Right lung (tissue), 5 donors: ENCODE data around the gene FAM43A. TPM values are rescaled to one million over a fixed set of nuclear protein-coding genes. Genes with fewer than 3 reads are reported as not detected.

ENCODE experiments used
- DNase-seq, 2 donors: peaks; one replicate each; pipeline ENCODE4 v3.0.0-alpha.2; 2013
- polyA plus RNA-seq, 5 donors: library from polyadenylated mRNA; unstranded; fragments of 120-200 nt; gene quantifications; one replicate each; pipeline versions ENCODE4 v1.2.1 to v1.2.3, GENCODE V29; 2013; ENCODE audit warnings: inconsistent platforms in 1 of 5, low replicate concordance in 1 of 5; ENCODE audit not compliant: insufficient read length in 5 of 5, insufficient read depth in 1 of 5

FAM43A gene
- polyA plus RNA-seq, 5 donors: 13.9 to 24.6 (median 18.9) TPM

DNA sequence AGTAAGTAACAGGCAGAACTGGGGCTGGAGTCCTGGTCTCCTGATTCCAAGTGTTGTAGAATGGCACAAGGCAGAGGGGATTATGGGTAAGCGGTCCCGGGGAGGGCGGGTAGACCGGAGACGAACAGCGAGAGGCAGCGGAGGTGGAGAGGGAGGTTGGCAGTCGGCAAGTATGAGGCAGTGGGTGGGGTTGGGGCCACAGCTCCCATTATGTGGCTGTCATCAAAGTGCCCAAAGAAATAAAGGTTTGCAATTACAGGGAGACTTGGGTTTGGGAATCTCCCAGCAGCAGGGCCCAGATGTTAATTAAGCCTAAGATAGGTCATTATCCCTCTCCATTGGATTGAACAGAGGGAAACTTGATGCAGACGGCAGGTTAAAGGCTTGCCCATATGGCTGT lies 16.9 kb downstream of the FAM43A start:
- DNase-seq: no peak

DNA sequence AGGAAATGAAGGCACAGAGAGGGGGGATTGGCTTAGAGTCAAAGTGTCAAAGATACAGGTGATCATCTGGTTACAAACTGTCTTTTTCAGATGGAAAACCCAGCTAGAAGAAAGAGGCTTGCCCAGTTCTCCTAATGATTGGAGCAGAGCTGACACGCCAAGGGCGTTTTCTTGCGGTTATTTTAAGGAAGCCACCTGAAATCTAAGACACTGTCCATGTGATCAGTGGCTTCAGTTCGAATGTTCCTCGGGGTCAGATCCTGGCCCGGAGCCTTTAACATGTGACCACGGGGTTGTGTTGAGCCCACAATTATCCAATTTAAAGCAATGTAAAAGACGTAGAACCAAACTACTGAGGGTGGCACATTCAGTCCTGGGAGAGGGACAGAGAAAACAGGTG lies 19.5 kb downstream of the FAM43A start:
- DNase-seq: no peak

DNA sequence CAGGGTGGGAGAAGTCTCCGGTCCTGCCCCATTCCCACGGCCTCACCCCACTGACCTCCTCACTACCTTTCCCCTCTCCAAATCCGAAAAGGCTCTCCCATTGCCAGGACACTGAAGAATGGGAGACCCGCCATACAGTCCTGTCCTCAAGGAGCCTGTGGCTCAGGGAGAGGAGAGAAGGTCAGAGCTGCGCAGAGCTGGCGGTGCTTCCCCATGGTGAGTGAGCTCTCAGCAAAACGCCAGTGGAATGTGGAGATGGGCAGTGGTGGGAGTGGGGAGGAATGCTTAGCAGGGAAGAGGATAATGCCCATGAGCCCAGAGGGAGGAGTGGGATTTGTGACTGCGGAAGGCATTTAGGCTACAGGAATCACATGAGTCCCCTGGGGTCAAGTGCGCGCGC lies 20.1 kb downstream of the FAM43A start:
- no peak for DNase-seq

DNA sequence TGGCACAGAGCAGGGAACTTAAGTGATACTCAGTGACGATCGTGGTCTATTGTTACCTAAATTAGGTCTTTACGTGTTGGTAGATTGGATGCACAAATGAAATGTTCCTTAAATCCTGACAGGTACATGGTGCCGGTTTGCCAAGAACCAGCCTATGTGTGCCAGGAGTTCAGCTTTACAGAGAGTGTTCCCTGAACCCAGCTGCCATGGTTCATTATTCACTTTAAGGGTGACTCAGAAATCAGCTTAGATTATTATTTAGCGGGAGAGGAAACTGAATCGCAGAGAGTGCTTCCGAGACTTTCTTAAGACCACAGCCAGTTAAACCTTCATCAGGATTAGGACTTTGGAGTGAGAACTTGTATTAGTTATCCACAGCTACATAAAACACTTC lies 21.5 kb downstream of the FAM43A start:
- no peak for DNase-seq

DNA sequence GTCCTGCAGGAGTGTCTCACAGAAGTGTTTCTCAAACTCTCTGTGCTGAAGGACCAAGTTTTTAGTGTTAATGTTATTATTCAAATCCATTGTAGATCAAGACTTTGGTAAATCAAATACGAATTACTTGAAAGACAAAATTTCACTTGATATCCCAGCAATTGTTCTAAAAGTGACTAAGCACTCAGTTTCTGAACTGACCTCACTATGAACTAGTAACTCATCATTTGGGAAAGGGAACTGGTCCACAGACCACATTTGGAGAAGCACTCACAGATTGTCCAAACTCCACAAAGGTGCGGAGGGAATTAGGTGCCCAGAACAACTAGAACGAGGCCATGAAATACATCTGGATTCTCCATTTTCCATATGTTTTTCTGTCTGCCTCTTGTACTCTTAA lies 25.6 kb downstream of the FAM43A start:
- no peak for DNase-seq

DNA sequence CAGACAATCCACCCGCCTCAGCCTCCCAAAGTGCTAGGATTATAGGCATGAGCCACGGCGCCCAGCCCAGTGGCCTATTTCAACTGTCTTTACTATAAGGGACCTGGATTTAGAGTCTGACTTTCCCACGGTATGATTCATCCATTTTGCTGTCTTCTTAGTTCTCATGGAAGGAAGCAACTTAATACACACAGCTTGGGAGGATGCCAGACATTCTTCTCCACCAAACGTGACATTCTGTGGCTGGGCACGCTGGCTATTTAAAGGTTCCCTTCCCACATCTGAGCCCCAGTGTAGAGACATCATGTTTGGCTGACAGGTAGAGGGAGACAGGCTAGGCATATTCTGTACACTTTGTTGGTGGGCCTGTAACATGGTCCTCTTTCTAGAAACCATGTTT lies 26.2 kb downstream of the FAM43A start:
- DNase-seq: no peak

DNA sequence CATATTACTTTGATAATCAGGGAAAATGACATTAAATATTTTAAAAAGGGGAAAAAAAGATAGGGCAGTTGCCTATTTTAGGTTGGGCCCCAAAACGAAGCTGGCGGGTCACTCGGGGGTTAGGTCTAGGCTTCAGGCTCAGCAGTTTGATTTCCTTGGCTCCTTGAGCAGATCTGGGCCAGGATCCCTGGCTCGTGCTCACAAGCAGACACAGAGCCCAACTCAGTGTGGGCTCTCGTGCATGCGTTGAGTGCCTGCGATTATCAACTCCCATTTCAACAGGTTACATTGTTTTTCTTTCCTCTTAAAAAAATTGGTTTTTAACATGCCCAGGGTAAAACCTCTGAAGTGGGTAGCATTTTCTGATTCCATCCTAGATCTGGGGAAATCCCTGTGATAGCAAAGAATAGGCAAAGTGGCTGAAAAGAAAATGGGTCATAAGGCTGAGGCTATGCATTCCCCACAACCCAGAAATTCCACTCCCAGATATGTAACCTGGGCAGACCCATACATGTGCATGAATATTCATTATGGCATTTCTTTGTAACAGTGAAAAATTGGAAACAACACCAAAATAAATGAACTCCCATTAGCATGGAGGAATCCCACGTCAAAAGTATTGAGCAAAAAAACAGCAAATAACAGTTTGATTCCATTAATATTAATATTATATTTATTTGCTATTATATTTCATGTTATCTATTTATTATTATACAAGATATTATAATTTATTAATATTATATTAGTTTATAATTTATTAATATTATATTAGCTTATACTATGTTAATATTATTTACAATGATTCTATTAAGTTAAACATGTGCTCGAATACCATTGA lies 27.8 kb downstream of the FAM43A start:
- DNase-seq: no peak

DNA sequence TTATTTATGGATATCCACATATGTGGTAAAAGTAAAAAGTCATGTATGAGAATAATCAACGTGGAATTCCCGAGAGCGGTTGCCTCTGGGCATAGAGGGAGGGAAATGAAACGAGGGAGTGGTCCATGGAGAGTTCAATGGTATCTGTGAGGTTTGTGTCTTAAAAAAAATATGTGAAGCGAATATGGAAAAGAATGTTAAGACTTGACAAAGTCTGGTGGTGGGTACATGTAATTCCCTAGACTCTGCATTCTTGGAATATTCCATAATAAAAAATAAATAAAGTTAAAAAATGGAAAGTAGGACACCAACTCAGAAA lies 28.4 kb downstream of the FAM43A start:
- DNase-seq: no peak

DNA sequence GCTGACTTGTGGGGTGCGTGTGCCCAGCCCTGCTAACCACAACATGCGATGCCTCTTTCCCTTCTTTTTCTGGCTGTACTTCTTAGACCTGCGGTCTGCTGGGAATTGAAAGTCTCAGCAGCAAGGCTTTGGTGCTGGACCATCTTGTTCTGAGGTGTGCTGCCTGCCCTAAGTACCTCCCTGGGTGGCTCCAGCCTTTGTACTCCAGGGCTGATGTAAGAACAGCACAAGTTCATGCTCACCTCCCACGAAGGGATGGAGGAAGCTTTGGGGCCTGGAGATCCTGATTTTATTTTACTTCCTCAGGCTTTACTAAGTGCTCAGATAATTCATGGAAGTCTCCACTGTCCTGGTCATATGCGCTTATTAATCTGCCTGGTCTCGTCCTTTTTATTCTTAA lies 28.9 kb downstream of the FAM43A start:
- no peak for DNase-seq

DNA sequence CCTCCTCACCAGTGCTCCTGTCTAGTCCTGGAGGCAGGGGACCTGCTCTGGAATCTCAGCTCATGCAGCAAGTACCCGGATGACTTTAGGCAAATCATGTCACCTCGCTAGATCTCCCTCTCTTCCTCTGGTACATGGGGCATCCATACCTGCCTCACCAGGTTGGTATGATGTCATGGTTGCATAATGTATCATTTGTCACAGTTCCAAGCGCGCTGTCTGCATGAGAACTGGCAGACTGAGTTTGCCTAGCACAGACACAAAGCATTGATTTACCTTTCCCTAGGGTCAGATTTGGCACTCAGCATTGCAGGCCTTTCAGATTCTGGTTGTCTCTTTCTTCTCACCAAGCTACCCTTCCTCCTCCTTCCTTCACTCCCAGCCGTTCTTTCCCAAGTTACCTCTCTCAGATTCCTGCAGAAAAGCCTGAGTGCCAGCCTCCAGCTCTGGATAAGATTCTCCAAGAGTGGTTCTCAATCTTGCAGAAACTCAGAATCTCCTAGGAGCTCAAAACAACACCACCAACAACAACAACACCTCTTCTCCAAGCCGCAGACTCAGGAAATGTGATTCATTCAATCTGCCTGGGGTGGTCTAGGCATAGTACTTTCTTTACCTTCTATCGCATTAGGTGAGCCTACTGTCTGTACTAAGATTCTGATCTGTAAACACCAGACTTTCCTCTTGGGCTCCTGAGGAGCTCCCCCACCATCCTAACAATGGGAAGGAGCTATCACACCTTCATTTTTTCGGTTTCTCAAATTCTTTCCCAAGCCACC lies 29.5 kb downstream of the FAM43A start:
- no peak for DNase-seq

DNA sequence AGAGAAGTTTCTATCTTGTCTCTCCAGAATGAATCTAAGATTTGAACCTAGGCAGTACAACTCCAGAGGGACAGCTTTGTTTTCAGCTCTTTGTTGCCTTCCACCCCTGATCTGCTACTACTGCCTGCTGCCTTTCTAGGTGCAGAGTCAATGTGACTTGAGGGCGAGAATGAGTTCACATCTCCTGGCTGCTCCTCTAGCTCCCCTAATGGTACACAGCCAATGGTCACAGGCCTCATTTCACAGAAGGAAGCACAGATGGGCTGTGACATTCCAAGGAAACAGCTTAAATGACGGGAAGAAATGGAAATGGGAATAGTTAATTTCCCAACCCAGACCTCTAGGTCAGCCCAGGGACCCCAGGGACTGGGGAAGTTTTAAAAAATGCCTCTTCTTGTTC lies 32.4 kb downstream of the FAM43A start:
- DNase-seq: no peak

DNA sequence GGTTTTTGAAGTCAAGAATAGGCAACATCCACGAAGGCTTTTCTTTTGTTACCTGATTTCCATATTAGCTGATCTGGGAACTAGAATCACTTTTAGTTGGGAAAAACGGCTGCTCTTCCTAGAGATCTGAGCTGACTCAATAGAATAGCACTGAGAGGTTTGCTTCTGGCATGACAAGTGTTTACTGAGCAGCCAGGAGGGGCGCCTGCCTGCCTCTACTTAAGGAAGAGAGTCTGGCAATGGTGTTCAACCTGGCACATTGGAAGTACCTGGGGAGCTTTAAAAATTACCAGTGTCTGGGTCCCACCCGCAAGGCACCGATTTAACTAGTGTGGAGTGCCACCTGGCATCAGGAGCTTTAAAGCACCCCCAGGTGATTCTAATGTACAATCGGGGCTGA lies 34.4 kb downstream of the FAM43A start:
- no peak for DNase-seq

DNA sequence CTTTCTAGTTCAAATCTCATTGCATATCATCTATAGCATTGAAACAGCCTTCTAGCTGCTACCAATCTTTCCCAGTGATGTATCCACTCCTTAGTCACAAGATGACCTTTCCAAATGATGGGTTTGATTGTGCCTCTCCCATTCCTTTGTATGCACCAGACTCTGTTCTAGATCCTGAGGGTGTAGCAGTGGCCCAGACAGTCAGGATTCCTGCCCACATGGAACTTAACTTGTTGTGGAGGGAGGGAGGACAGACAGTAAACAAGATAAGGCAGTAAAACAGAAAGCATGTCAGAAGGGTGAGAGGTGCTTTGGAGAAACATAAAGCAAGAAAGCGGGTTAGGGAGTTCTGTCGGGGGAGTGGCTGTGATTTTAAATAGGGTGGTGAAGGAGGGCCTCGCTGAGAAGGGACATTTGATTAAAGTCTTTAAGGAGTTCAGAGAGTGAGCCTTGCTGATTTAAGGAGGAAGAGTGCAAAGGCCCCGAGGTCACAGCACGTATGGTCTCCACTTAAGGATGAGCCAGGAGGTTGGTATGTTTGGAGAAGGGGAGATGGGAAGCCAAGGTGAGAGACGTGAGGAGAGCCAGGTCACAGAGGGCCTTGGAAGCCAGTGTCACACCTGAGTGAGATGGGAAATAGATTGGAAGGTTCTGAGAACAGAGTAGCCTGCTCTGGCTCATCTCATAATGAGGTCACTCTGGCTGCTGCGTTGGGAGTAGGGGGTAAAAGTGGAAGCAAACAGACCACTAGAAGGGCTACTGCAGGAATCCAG lies 38.3 kb downstream of the FAM43A start:
- DNase-seq: no peak

DNA sequence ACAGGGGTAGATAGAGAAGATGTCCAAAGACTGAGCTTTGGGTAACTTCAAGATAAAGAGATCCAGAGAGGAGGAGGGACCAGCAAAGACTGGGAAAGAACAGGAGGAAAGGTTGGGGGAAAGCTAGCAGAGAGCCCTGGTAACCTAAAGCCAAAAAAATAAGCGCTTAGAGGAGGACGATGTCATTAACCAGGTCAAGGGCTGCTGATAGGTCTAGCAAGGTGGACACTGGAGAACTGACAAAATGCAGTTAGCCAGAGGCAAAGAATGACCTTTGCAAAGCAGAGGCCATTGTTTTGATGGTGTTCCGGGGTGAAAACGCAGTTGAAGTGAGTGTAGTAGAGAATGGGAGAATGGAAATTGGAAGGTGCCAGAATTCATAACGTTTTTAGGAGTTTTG lies 39.7 kb downstream of the FAM43A start:
- DNase-seq: no peak

DNA sequence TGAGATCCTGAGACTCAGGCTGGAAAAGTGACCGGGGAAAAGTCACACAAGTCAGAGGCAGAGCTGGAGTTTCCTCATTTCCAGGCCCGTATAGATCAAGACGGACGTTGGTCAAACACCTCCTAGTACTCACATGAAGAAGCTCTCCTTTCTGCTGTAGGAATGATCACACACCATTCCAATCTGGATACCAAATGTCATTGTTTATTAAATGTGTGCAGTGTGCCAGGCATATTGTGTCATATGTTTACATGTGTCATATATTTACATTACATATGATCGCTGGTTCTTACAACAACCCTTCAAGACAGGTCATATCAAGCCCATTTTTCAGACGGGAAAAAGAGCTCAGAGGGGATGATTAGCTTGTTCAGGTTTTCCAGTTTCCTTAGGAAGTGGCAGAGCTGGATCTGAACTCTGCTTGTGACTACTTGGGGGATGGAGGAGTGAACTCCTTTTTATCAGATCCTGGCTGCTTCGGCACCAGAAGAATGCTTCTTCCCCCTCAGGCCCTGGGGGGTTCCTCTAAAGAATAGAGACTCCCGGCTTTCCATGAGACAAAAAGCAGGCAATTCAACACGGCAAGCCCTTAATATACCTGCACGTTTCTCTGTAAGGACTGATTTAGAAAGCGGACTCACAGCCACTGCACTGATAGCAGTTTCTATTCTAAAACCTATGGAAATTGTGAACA lies 41.9 kb downstream of the FAM43A start:
- no peak for DNase-seq

DNA sequence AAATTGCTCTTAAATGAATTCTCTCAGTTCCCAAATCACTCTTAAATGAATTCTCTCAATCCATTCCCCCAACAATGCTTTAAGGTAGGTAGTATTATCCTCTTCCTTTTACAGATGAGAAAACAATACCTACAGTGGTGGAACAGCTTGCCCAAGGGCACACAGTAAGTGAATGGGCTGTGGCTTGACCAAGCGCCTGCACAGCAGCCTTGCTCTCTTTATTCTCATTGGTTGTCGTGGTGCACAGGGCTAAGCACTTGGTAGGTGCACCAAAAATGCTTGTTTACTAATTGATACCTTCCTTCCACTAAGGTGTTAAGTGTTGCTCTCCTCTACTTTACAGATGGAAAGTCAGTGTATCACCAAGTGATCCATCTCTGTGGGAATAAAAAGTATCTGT lies 43.3 kb downstream of the FAM43A start:
- DNase-seq: no peak

DNA sequence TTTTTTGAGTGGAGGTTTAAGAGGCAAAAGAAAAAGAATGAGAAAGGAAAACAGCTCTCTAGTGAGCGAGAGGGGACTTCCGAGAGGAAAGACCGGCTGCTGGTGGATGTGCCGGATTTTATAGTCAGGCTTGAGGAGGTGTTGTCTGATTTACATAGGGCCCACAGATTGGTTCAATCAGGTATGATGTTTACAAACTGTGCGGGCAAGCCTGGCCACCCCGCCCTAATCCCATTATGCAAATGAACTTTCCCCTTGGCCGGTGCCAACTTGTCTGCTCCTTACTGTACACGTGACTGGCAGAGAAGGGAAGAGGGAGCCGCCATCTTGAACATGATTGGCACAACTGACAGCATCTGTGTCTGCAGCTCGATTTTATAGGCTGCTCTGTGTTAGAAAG lies 44.7 kb downstream of the FAM43A start:
- peak in 1 of 2 donors; percentile 27 for DNase-seq

DNA sequence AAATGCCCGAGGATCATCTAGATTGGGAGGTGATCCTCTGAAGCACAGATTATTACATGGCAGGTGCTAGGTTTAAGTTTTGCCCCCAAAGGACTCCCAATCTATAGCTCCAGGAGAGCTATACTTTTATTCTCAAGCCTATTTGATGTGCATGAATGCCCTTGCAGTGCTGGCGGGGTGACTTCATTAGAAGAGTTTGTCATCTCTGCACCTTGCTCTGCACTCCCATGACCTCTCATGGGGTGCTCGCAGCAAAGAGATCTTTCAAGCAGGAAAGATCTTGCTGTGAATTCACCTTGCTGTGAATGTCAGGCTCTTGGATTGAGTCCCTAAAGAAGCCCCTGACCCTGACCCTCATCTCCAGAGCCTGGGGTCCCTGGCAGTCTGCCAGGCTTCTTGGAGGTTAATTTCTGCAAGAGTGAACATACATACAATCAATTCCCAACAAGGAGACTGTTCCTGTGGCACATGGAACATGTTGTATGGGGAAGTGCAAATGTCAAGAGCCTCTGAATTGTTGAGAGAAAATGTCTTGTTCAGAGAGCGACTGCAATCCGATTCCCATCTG lies 45.9 kb downstream of the FAM43A start:
- DNase-seq: no peak

DNA sequence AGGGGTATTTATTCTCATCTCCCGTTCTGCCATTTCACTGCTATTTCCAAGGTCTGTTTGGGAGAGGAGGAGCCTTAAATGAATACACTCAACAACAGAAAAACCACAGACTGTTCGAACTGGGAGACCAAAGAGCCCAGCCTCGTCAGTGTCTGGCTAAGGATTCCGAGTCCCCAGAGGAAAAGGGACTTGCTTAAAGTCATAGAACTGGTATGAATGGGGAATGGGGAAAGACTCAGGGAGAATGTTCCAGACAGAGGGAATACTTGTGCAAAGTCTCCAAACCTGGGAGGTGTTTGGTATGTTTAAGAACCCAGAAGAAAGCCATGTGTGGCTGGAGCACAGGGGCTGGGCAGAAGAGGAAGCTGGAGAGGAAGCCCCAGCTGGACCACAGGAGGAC lies 46.9 kb downstream of the FAM43A start:
- DNase-seq: no peak

DNA sequence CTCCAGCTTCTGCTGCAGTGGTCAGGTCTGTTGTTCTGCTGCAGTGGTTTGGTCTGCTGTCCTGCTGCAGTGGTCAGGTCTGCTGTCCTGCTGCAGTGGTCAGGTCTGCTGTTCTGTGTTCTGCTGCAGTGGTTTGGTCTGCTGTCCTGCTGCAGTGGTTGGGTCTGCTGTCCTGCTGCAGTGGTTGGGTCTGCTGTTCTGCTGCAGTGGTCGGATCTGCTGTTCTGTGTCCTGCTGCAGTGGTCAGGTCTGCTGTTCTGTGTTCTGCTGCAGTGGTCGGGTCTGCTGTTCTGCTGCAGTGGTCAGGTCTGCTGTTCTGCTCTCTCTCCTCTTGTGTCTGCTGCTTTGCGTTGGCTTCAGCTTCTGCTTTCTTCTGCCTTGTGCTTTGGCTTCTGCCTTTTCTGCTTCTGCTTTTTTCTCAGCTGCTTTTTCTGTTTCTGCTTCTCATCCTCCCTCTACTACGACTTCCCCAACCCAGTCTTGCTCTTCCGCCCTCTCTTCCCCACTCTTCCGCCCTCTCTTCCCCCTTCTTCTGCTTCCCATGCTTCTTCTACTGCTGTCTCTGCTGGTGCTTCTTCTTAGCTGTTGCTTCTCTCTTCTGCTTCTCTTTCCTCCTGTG lies 50.7 kb downstream of the FAM43A start:
- DNase-seq: no peak

DNA sequence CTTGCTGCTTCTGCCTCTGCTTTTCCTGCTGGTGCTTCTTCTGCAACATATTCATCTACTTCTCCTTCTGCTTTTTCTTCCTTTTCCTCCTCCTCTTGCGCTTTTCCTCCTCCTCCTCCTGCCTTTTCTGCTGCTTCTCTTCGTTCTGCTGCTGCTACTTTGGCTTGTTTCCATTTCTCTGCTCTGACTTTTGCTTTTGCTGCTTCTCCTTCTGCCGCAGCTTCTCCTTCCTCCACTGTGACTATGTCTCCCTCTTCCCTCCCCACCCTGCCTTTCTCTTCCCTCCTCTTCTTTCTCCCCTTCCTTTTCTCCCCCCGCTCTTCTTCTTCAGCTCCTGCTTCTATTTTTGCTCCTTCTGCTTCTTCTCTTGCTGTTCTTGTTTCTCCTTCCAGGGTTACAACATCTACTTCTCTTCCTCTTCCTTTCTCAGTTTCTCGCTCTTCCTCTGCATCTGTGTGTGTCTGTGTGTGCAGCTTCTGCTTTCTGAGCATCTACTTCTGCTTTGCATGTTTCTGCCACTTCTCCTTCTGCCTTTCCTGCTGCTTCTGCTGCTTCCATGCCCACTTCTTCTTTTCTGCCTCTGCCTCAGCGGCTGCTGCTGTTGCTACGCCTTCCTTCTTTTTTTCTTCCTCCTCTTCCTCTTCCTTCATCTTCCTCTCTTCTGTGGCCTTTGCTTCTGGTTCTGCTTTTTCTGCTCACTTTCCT lies 51.4 kb downstream of the FAM43A start:
- DNase-seq: no peak
